Heart left ventricle (tissue), 13 donors: ENCODE measurements around the gene NFXL1.

Experiments
- CTCF ChIP-seq, 12 donors: fragments of 200-600 bp; sonication (generic) in 4 of 12; IDR thresholded peaks; one replicate each; pipeline versions ENCODE4 v1.5.0 to v1.8.0; 2018 to 2022; ENCODE audit warnings: antibody characterized with exemption in 12 of 12, mild to moderate bottlenecking in 5 of 12
- POLR2A ChIP-seq, 2 donors: fragments of 450-650 bp; IDR thresholded peaks; one replicate each; pipeline ENCODE4 v1.6.1; 2017; ENCODE audit warnings: antibody characterized with exemption in 2 of 2, mild to moderate bottlenecking in 2 of 2, moderate library complexity in 2 of 2
- donor health status: ischemic (EF 13 %, LVEDD 7.1; RV severe dilation, severe dysfunction).
- donor health status: DM: no; HTN: yes; CAD: no.
- donor health status: DM: no; HTN: no; CAD: no.
- donor health status: ischemic (EF 25% LVEDD 6.9; RV normal size, moderate dysfunction).
- donor health status: ischemic (EF 25% LVEDD 5.7; RV mildly dilated, moderate dysfunction).
- donor health status: ischemic (EF 35%, LVEDD 5.7; RV mildly dilated, moderate dysfunction).
- donor health status: nonischemic (EF 11% LVEDD 7.7; RV severe dilation, severe dysfunction).
- donor health status: DM: yes; HTN: yes; CAD: no.
- donor health status: PGD.
- donor health status: ischemic (EF 29% LVEDD 5.4; RV normal size, mild dysfunction).
- donor health status: nonischemic (EF 23%, LVEDD 6.1; RV moderate dilation, normal function).

GRCh38 chr4:47830265-47831025 lies 83.9 kb downstream of the NFXL1 start:
- TF ChIP-seq CTCF (IDR thresholded peaks at IDR 0.05), result no peak
- no peak for TF ChIP-seq POLR2A (IDR thresholded peaks at IDR 0.05)
